Hindlimb muscle (tissue), 1 donor: ENCODE measurements around the gene DLX2. TPM values are rescaled to one million over a fixed set of nuclear protein-coding genes. Genes with fewer than 3 reads are reported as not detected.

ENCODE experiments used
- DNase-seq: peaks from one replicate; pipeline ENCODE4 v3.0.0-alpha.2; 2013
- polyA plus RNA-seq: library from polyadenylated mRNA; unstranded; fragments of 120-200 nt; gene quantifications from one replicate; pipeline ENCODE4 v1.2.1, GENCODE V29; 2013; ENCODE audit not compliant: insufficient read length

The DLX2 gene
- polyA plus RNA-seq, 1 donor: not detected

GRCh38 chr2:172094294-172095145, 8.2 kb downstream of the DLX2 start:
- no peak for DNase-seq

GRCh38 chr2:172093416-172094293, 9.0 kb downstream of the DLX2 start:
- DNase-seq: no peak

GRCh38 chr2:172092716-172093415, 9.8 kb downstream of the DLX2 start:
- no peak for DNase-seq

GRCh38 chr2:172091761-172092566, 10.7 kb downstream of the DLX2 start:
- no peak for DNase-seq

GRCh38 chr2:172091000-172091641, 11.6 kb downstream of the DLX2 start:
- DNase-seq: no peak

GRCh38 chr2:172090044-172090961, 12.4 kb downstream of the DLX2 start:
- no peak for DNase-seq

- no peak for DNase-seq
Measured at GRCh38 chr2:172089633-172090032, 13.1 kb downstream of the DLX2 start.

- DNase-seq: no peak
Measured at GRCh38 chr2:172089005-172089504, 13.6 kb downstream of the DLX2 start.

- DNase-seq: no peak
Measured at GRCh38 chr2:172088245-172089004, 14.3 kb downstream of the DLX2 start.

- no peak for DNase-seq
Measured at GRCh38 chr2:172087780-172088244, 14.9 kb downstream of the DLX2 start.

- DNase-seq: no peak
Measured at GRCh38 chr2:172087207-172087779, 15.4 kb downstream of the DLX2 start.

GRCh38 chr2:172086241-172087206, 16.2 kb downstream of the DLX2 start:
- DNase-seq: no peak

GRCh38 chr2:172085460-172086159, 17.1 kb downstream of the DLX2 start, which contains the start of gene DLX1:
TSS of gene DLX1 (plus strand) at chr2:172085507. CDS start at chr2:172085678, 171 bp downstream.
- no peak for DNase-seq

- DNase-seq: peak; percentile 78
Measured at GRCh38 chr2:172084645-172085459, 17.8 kb downstream of the DLX2 start.

- DNase-seq: no peak
Measured at GRCh38 chr2:172084395-172084644, 18.4 kb downstream of the DLX2 start.
